WTC11 (cell line): Measurements from ENCODE around the gene RMI2. TPM values are rescaled to one million over a fixed set of nuclear protein-coding genes. Genes with fewer than 3 reads are reported as not detected.

ENCODE experiments used
- ATF1 ChIP-seq: sonication (generic); formaldehyde crosslinking; IDR thresholded peaks from 2 replicates; pipeline ENCODE4 v1.8.1; 2023; ENCODE audit warnings: mild to moderate bottlenecking, moderate library complexity, missing genetic modification reagents
- ATF2 ChIP-seq: sonication (generic); formaldehyde crosslinking; IDR thresholded peaks from 2 replicates; pipeline ENCODE4 v1.8.1; 2022; ENCODE audit warnings: low read depth, missing genetic modification reagents, borderline replicate concordance
- ELF4 ChIP-seq: sonication (generic); formaldehyde crosslinking; IDR thresholded peaks from 2 replicates; pipeline ENCODE4 v1.8.1; 2022; ENCODE audit warnings: low read depth, mild to moderate bottlenecking, moderate library complexity, missing genetic modification reagents
- ERG ChIP-seq: fragments of 250-450 bp; sonication (Bioruptor Pico); IDR thresholded peaks from 2 replicates; pipeline ENCODE4 v1.8.0; 2021; ENCODE audit warnings: mild to moderate bottlenecking
- ETV6 ChIP-seq: sonication (generic); formaldehyde crosslinking; IDR thresholded peaks from 2 replicates; pipeline ENCODE4 v1.8.1; 2022; ENCODE audit warnings: mild to moderate bottlenecking, missing genetic modification reagents
- FOXP1 ChIP-seq: sonication (generic); formaldehyde crosslinking; IDR thresholded peaks from 2 replicates; pipeline ENCODE4 v1.8.0; 2022; ENCODE audit warnings: missing genetic modification reagents, mild to moderate bottlenecking, moderate library complexity, borderline replicate concordance
- GABPB1 ChIP-seq: sonication (generic); formaldehyde crosslinking; IDR thresholded peaks from 2 replicates; pipeline ENCODE4 v1.8.1; 2023; ENCODE audit warnings: mild to moderate bottlenecking, missing genetic modification reagents
- IRF2 ChIP-seq: sonication (generic); formaldehyde crosslinking; IDR thresholded peaks from 2 replicates; pipeline ENCODE4 v1.8.0; 2022; ENCODE audit warnings: low read depth, missing genetic modification reagents, borderline replicate concordance
- KAT7 ChIP-seq: sonication (generic); formaldehyde crosslinking; IDR thresholded peaks from 2 replicates; pipeline ENCODE4 v1.8.1; 2023; ENCODE audit warnings: missing genetic modification reagents, mild to moderate bottlenecking, borderline replicate concordance
- SMAD3 ChIP-seq: sonication (generic); formaldehyde crosslinking; IDR thresholded peaks from 2 replicates; pipeline ENCODE4 v1.8.0; 2022; ENCODE audit warnings: missing genetic modification reagents, mild to moderate bottlenecking, borderline replicate concordance
- SMAD4 ChIP-seq: sonication (generic); formaldehyde crosslinking; IDR thresholded peaks from 2 replicates; pipeline ENCODE4 v1.8.0; 2022; ENCODE audit warnings: mild to moderate bottlenecking, missing genetic modification reagents
- TEAD1 ChIP-seq: sonication (generic); formaldehyde crosslinking; IDR thresholded peaks from 2 replicates; pipeline ENCODE4 v1.8.0; 2022; ENCODE audit warnings: mild to moderate bottlenecking, missing genetic modification reagents
- TP53 ChIP-seq: sonication (generic); formaldehyde crosslinking; IDR thresholded peaks from 2 replicates; pipeline ENCODE4 v1.8.1; 2023; ENCODE audit warnings: mild to moderate bottlenecking, missing genetic modification reagents
- ZBTB43 ChIP-seq: sonication (generic); formaldehyde crosslinking; IDR thresholded peaks from 2 replicates; pipeline ENCODE4 v1.8.1; 2023; ENCODE audit warnings: mild to moderate bottlenecking, missing genetic modification reagents
- ZNF219 ChIP-seq: sonication (generic); formaldehyde crosslinking; IDR thresholded peaks from 2 replicates; pipeline ENCODE4 v1.8.0; 2023; ENCODE audit warnings: missing genetic modification reagents, mild to moderate bottlenecking, borderline replicate concordance
- ZNF232 ChIP-seq: sonication (generic); formaldehyde crosslinking; IDR thresholded peaks from 2 replicates; pipeline ENCODE4 v1.8.0; 2022; ENCODE audit warnings: mild to moderate bottlenecking, missing genetic modification reagents
- ZNF263 ChIP-seq: sonication (generic); formaldehyde crosslinking; IDR thresholded peaks from 2 replicates; pipeline ENCODE4 v1.8.1; 2022; ENCODE audit warnings: low read depth, mild to moderate bottlenecking, moderate library complexity, missing genetic modification reagents
- ZNF281 ChIP-seq: sonication (generic); formaldehyde crosslinking; IDR thresholded peaks from 2 replicates; pipeline ENCODE4 v1.8.0; 2023; ENCODE audit warnings: mild to moderate bottlenecking, missing genetic modification reagents
- total RNA-seq: library from RNA; stranded (reverse); gene quantifications from 3 replicates; pipeline ENCODE4 v1.2.3, GENCODE V29; 2021
- TF ChIP-seq, protein P1 (sequence below): sonication (generic); formaldehyde crosslinking; IDR thresholded peaks from 2 replicates; pipeline ENCODE4 v1.8.1; 2023; ENCODE audit warnings: mild to moderate bottlenecking, missing genetic modification reagents, moderate library complexity
- TF ChIP-seq, protein P2 (sequence below): sonication (generic); formaldehyde crosslinking; IDR thresholded peaks from 2 replicates; pipeline ENCODE4 v1.8.1; 2023; ENCODE audit warnings: mild to moderate bottlenecking, missing genetic modification reagents
- TF ChIP-seq, protein P3 (sequence below): sonication (generic); formaldehyde crosslinking; conservative IDR thresholded peaks from 2 replicates; pipeline ENCODE4 v1.8.1; 2023; ENCODE audit warnings: mild to moderate bottlenecking, low read depth, missing genetic modification reagents, moderate library complexity
- TF ChIP-seq, protein P4 (sequence below): fragments of 250-450 bp; sonication (Bioruptor Pico); IDR thresholded peaks from 2 replicates; pipeline ENCODE4 v1.9.0; 2021; ENCODE audit warnings: mild to moderate bottlenecking

Gene RMI2
- total RNA-seq, 1 experiment from 2014 or later: 79.0 TPM

DNA sequence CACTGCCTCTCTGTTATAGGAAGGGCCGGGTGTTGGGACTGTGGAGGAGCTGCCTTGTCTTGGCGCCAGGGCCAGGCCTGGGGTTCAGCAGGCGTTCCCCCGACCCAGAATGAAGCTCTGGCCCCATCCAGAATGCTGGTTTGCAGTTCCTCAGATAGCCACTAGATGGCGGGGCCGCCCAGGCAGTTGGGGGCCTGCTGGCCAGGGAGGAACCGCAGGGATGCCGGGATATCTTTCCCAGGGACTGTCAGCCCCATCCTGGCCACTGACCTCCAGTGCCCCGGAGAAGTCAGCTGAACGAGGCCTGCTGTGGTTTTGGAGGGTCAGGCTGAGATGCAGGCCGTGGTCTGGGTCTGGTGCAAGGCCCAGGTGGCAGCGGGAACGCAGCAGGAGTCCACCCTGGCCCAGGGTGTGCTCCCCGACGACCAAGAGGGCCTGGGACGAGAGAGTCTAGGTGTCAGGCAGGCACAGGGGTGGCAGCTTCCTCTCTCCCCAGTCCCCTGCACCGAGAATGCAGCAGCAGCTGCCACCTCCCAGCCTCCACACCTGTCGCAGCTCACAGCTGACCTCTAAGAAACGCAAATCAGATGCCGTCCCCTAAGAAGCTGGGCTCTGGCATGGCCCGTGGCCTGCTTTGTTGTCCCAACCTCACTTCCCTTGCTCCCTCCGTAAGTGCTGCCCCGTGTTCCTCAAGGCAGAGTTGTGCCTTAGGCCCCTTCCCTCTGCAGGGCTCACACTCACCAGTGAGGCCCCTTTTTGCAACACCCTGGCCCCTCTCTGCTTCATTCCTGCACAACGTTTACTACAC lies 51.2 kb downstream of the RMI2 start (continued):
- TF ChIP-seq, protein P1, sequence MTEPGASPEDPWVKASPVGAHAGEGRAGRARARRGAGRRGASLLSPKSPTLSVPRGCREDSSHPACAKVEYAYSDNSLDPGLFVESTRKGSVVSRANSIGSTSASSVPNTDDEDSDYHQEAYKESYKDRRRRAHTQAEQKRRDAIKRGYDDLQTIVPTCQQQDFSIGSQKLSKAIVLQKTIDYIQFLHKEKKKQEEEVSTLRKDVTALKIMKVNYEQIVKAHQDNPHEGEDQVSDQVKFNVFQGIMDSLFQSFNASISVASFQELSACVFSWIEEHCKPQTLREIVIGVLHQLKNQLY (CRISPR knock-in tag): no peak
- TF ChIP-seq ATF2 (CRISPR knock-in tag): no peak
- TF ChIP-seq ELF4 (CRISPR knock-in tag): no peak
- TF ChIP-seq ETV6: no peak
- TF ChIP-seq KAT7 (CRISPR knock-in tag): no peak
- TF ChIP-seq ZNF232: no peak
- TF ChIP-seq, protein P2, sequence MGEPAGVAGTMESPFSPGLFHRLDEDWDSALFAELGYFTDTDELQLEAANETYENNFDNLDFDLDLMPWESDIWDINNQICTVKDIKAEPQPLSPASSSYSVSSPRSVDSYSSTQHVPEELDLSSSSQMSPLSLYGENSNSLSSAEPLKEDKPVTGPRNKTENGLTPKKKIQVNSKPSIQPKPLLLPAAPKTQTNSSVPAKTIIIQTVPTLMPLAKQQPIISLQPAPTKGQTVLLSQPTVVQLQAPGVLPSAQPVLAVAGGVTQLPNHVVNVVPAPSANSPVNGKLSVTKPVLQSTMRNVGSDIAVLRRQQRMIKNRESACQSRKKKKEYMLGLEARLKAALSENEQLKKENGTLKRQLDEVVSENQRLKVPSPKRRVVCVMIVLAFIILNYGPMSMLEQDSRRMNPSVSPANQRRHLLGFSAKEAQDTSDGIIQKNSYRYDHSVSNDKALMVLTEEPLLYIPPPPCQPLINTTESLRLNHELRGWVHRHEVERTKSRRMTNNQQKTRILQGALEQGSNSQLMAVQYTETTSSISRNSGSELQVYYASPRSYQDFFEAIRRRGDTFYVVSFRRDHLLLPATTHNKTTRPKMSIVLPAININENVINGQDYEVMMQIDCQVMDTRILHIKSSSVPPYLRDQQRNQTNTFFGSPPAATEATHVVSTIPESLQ (CRISPR knock-in tag): no peak
- TF ChIP-seq, protein P3, sequence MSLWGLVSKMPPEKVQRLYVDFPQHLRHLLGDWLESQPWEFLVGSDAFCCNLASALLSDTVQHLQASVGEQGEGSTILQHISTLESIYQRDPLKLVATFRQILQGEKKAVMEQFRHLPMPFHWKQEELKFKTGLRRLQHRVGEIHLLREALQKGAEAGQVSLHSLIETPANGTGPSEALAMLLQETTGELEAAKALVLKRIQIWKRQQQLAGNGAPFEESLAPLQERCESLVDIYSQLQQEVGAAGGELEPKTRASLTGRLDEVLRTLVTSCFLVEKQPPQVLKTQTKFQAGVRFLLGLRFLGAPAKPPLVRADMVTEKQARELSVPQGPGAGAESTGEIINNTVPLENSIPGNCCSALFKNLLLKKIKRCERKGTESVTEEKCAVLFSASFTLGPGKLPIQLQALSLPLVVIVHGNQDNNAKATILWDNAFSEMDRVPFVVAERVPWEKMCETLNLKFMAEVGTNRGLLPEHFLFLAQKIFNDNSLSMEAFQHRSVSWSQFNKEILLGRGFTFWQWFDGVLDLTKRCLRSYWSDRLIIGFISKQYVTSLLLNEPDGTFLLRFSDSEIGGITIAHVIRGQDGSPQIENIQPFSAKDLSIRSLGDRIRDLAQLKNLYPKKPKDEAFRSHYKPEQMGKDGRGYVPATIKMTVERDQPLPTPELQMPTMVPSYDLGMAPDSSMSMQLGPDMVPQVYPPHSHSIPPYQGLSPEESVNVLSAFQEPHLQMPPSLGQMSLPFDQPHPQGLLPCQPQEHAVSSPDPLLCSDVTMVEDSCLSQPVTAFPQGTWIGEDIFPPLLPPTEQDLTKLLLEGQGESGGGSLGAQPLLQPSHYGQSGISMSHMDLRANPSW (CRISPR knock-in tag): no peak
- peak; percentile 47; the same call in 1 of the 2 replicates for TF ChIP-seq TEAD1
- 0 out of 2 replicates have a peak, but pooled peaks have one; percentile 30 for TF ChIP-seq FOXP1
- no peak for TF ChIP-seq IRF2
- TF ChIP-seq ERG: no peak
- TF ChIP-seq SMAD4 (CRISPR knock-in tag): no peak
- TF ChIP-seq TP53: no peak
- TF ChIP-seq ZNF281 (CRISPR knock-in tag): no peak
- TF ChIP-seq, protein P4, sequence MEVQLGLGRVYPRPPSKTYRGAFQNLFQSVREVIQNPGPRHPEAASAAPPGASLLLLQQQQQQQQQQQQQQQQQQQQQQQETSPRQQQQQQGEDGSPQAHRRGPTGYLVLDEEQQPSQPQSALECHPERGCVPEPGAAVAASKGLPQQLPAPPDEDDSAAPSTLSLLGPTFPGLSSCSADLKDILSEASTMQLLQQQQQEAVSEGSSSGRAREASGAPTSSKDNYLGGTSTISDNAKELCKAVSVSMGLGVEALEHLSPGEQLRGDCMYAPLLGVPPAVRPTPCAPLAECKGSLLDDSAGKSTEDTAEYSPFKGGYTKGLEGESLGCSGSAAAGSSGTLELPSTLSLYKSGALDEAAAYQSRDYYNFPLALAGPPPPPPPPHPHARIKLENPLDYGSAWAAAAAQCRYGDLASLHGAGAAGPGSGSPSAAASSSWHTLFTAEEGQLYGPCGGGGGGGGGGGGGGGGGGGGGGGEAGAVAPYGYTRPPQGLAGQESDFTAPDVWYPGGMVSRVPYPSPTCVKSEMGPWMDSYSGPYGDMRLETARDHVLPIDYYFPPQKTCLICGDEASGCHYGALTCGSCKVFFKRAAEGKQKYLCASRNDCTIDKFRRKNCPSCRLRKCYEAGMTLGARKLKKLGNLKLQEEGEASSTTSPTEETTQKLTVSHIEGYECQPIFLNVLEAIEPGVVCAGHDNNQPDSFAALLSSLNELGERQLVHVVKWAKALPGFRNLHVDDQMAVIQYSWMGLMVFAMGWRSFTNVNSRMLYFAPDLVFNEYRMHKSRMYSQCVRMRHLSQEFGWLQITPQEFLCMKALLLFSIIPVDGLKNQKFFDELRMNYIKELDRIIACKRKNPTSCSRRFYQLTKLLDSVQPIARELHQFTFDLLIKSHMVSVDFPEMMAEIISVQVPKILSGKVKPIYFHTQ (CRISPR knock-in tag): no peak
- TF ChIP-seq SMAD3 (CRISPR knock-in tag): no peak
- TF ChIP-seq ZNF263 (CRISPR knock-in tag): no peak
- TF ChIP-seq ZNF219 (CRISPR knock-in tag): no peak
- peak; percentile 67; the same call in 1 of the 2 replicates for TF ChIP-seq GABPB1
- no peak for TF ChIP-seq ZBTB43 (CRISPR knock-in tag)
- TF ChIP-seq ATF1 (CRISPR knock-in tag): no peak
